ENCODE measurements around the gene PLEKHG4B. TPM values are rescaled to one million over a fixed set of nuclear protein-coding genes. Genes with fewer than 3 reads are reported as not detected.

The PLEKHG4B gene
- total RNA-seq, 1 experiment from 2014 or later = 44.3 TPM

DNA sequence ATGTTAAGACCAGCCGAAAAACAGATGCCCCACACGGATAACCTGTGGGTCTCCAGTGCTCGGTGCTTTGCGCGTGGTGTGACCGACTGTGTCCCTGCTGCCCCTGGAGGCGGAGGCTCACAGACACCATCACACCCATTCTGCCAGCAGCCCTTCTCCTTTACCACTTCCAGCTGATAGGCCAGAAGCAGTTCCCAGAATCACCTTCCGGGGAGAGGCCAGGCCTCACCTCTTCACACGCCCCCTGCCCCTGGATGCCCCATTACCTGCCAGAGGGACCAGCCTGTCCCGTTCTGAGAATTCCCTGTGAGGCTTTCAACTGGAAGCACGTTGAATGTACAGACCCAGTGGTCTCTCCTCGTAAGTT is 77.7 kb downstream of the PLEKHG4B start:
- Histone ChIP-seq H3K23ac (ENCODE audit: insufficient read length, low read depth, low read length) (no peak overlapping the region), H2BK120ac (ENCODE audit: low read depth, low read length, poor library complexity, severe bottlenecking) (no peak overlapping the region), H2BK12ac (ENCODE audit: insufficient read length, low read depth, low read length) (no peak overlapping the region), H3K4ac (ENCODE audit: low read depth, low read length) (no peak overlapping the region), H2AK5ac (ENCODE audit: insufficient read length, low read length) (no peak overlapping the region), H4K20me1 (ENCODE audit: control insufficient read depth, insufficient read depth, insufficient read length) (no peaks in the 10 kb centered on the region), H3K4me1 (ENCODE audit: insufficient read depth, low read length) (no peaks in the 10 kb centered on the region), H2BK20ac (ENCODE audit: low read depth, low read length, poor library complexity, severe bottlenecking) (no peak overlapping the region), H4K5ac (ENCODE audit: insufficient read length, low read depth, low read length) (no peak overlapping the region), H2AFZ (ENCODE audit: low read length) (no peak overlapping the region), H3K9ac (ENCODE audit: extremely low read depth, insufficient read length, low read length) (no peak overlapping the region), H3K4me2 (ENCODE audit: insufficient read depth, insufficient read length, low read length) (no peak overlapping the region), H3K18ac (ENCODE audit: insufficient read length, low read depth, low read length) (no peak overlapping the region), H3K27me3 (ENCODE audit: insufficient read depth, low read length) (no peaks in the 10 kb centered on the region), H3K79me1 (ENCODE audit: insufficient read depth, low read depth, low read length, poor library complexity, severe bottlenecking) (no peaks in the 10 kb centered on the region), H3K56ac (ENCODE audit: insufficient read length, low read depth, low read length) (no peak overlapping the region), H3T11ph (ENCODE audit: low read length) (no peak overlapping the region), H2BK15ac (ENCODE audit: low read depth, low read length) (no peak overlapping the region), H4K8ac (replicated peaks; ENCODE audit: insufficient read length, low read depth, low read length) (no peak overlapping the region), H3K14ac (ENCODE audit: insufficient read depth, low read length) (no peak overlapping the region), H4K91ac (ENCODE audit: insufficient read length, low read depth, low read length) (no peak overlapping the region), H3K79me2 (ENCODE audit: insufficient read depth, low read length) (no peaks in the 10 kb centered on the region), H3K27ac (ENCODE audit: insufficient read length, low read depth, low read length) (no peak overlapping the region), H3K23me2 (ENCODE audit: insufficient read length, low read depth, low read length, poor library complexity, severe bottlenecking) (no peaks in the 10 kb centered on the region), H3K9me3 (ENCODE audit: control insufficient read depth, low read depth, low read length) (no peaks in the 10 kb centered on the region), H2BK5ac (ENCODE audit: insufficient read length, low read length) (no peak overlapping the region)
- no peak overlapping the region for H3K4me3 Mint-ChIP-seq
- H3K4me1 Mint-ChIP-seq = peaks cover 0 to 5% of the 10 kb centered on the region in 2 experiments; a peak in 1 of 4 replicates
- peaks cover 7 to 49% (median 45%) of the 10 kb centered on the region in 3 experiments for H3K36me3 Mint-ChIP-seq (ENCODE audit: insufficient read depth in 1 of 3, low read depth in 3 of 3)
- DNase-seq = no peak
- no peaks in the 10 kb centered on the region; the same call in 1 of the 2 replicates for H3K27me3 Mint-ChIP-seq (ENCODE audit: low read depth)
- H3K27ac Mint-ChIP-seq = peak overlapping the region in 1 of 3 experiments; percentile 14; a peak in 1 of 7 replicates
- TF ChIP-seq, protein P1, sequence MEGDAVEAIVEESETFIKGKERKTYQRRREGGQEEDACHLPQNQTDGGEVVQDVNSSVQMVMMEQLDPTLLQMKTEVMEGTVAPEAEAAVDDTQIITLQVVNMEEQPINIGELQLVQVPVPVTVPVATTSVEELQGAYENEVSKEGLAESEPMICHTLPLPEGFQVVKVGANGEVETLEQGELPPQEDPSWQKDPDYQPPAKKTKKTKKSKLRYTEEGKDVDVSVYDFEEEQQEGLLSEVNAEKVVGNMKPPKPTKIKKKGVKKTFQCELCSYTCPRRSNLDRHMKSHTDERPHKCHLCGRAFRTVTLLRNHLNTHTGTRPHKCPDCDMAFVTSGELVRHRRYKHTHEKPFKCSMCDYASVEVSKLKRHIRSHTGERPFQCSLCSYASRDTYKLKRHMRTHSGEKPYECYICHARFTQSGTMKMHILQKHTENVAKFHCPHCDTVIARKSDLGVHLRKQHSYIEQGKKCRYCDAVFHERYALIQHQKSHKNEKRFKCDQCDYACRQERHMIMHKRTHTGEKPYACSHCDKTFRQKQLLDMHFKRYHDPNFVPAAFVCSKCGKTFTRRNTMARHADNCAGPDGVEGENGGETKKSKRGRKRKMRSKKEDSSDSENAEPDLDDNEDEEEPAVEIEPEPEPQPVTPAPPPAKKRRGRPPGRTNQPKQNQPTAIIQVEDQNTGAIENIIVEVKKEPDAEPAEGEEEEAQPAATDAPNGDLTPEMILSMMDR (conservative IDR thresholded peaks at IDR 0.05) = no peak
- peaks cover 5 to 8% of the 10 kb centered on the region in 2 experiments for H3K9me3 Mint-ChIP-seq
- WGBS (ENCODE audit: extremely low coverage, insufficient read length, low lambda C conversion rate) = no CpG with 5 or more reads among the region's 12 CpGs

Measured in H9 (cell line).